T-helper 2 cell treated with Interferon-gamma antibody and Interleukin-4, amounts not matched to agents 5 μg/mL and 100 μg/mL, for 36 hours (primary cell): ENCODE data around the gene BLNK.
"Not testable (repeated sequence)": the region's sequence is repeated elsewhere in the genome, so short reads cannot be mapped to it uniquely, and the experiment has no call there.

Source experiments
- DNase-seq: peaks from one replicate; pipeline ENCODE4 v3.0.0; 2021; ENCODE audit warnings: low spot score
- H3K27ac Mint-ChIP-seq: one replicate; pipeline ENCODE4 v1.8.0; 2021; ENCODE audit warnings: mild to moderate bottlenecking, mixed read lengths
- H3K27me3 Mint-ChIP-seq: one replicate; pipeline ENCODE4 v1.8.0; 2021; ENCODE audit warnings: low read depth, mixed read lengths
- H3K36me3 Mint-ChIP-seq: one replicate; pipeline ENCODE4 v1.8.0; 2021; ENCODE audit warnings: low read depth, mixed read lengths
- H3K4me1 Mint-ChIP-seq: one replicate; pipeline ENCODE4 v1.8.0; 2021; ENCODE audit warnings: low read depth, mixed read lengths
- H3K4me3 Mint-ChIP-seq: one replicate; pipeline ENCODE4 v1.8.0; 2022; ENCODE audit warnings: mild to moderate bottlenecking, moderate library complexity, mixed read lengths
- H3K9me3 Mint-ChIP-seq: one replicate; pipeline ENCODE4 v1.8.0; 2021; ENCODE audit warnings: mixed read lengths

The BLNK gene

GRCh38 chr10:96212911-96213310, 58.5 kb downstream of the BLNK start:
- no peak overlapping the region for H3K4me3 Mint-ChIP-seq
- no peaks in the 10 kb centered on the region for H3K36me3 Mint-ChIP-seq
- DNase-seq, result no peak
- no peak overlapping the region for H3K27ac Mint-ChIP-seq
- no peaks in the 10 kb centered on the region for H3K9me3 Mint-ChIP-seq
- H3K27me3 Mint-ChIP-seq, result peaks cover 8% of the 10 kb centered on the region
- H3K4me1 Mint-ChIP-seq, result peaks cover 3% of the 10 kb centered on the region

- Mint-ChIP-seq H3K27me3 (peaks cover 6% of the 10 kb centered on the region), H3K36me3 (no peaks in the 10 kb centered on the region), H3K9me3 (no peaks in the 10 kb centered on the region), H3K4me1 (peaks cover 3% of the 10 kb centered on the region), H3K4me3 (no peak overlapping the region), H3K27ac (no peak overlapping the region)
- DNase-seq, result no peak
Measured at GRCh38 chr10:96211764-96212163, 59.6 kb downstream of the BLNK start.

- Mint-ChIP-seq H3K4me3 (no peak overlapping the region), H3K36me3 (no peaks in the 10 kb centered on the region), H3K9me3 (no peaks in the 10 kb centered on the region), H3K27me3 (peaks cover 9% of the 10 kb centered on the region), H3K27ac (no peak overlapping the region), H3K4me1 (peaks cover 3% of the 10 kb centered on the region)
- DNase-seq, result no peak
Measured at GRCh38 chr10:96208946-96209345, 62.4 kb downstream of the BLNK start.

GRCh38 chr10:96208271-96208670, 63.1 kb downstream of the BLNK start:
- no peak for DNase-seq
- Mint-ChIP-seq H3K36me3 (no peaks in the 10 kb centered on the region), H3K27ac (no peak overlapping the region), H3K4me3 (no peak overlapping the region), H3K9me3 (no peaks in the 10 kb centered on the region), H3K27me3 (peaks cover 11% of the 10 kb centered on the region), H3K4me1 (peaks cover under 1% of the 10 kb centered on the region)

- Mint-ChIP-seq H3K36me3 (no peaks in the 10 kb centered on the region), H3K9me3 (no peaks in the 10 kb centered on the region), H3K4me3 (no peak overlapping the region), H3K4me1 (no peaks in the 10 kb centered on the region), H3K27ac (no peak overlapping the region), H3K27me3 (peaks cover 13% of the 10 kb centered on the region)
- DNase-seq, result no peak
Measured at GRCh38 chr10:96205580-96205979, 65.8 kb downstream of the BLNK start.

GRCh38 chr10:96201525-96201924, 69.8 kb downstream of the BLNK start:
- no peak overlapping the region for H3K4me3 Mint-ChIP-seq

GRCh38 chr10:96189505-96189904, 81.9 kb downstream of the BLNK start:
- not testable (repeated sequence) for DNase-seq, H3K27ac Mint-ChIP-seq, H3K4me3 Mint-ChIP-seq, H3K4me1 Mint-ChIP-seq, H3K9me3 Mint-ChIP-seq, H3K36me3 Mint-ChIP-seq, H3K27me3 Mint-ChIP-seq

More at GRCh38 chr10:96201525-96201924, 69.8 kb downstream of the BLNK start:
- Mint-ChIP-seq H3K36me3 (no peaks in the 10 kb centered on the region), H3K27me3 (peaks cover 21% of the 10 kb centered on the region), H3K27ac (no peak overlapping the region), H3K9me3 (no peaks in the 10 kb centered on the region), H3K4me1 (no peaks in the 10 kb centered on the region)
- DNase-seq, result no peak

- peaks cover 9% of the 10 kb centered on the region for H3K27me3 Mint-ChIP-seq
- no peaks in the 10 kb centered on the region for H3K4me1 Mint-ChIP-seq
- no peak overlapping the region for H3K4me3 Mint-ChIP-seq
- H3K27ac Mint-ChIP-seq, result no peak overlapping the region
- DNase-seq, result no peak
- no peaks in the 10 kb centered on the region for H3K36me3 Mint-ChIP-seq
- peaks cover 12% of the 10 kb centered on the region for H3K9me3 Mint-ChIP-seq
Measured at GRCh38 chr10:96188916-96189315, 82.5 kb downstream of the BLNK start.

- Mint-ChIP-seq H3K4me1 (no peaks in the 10 kb centered on the region), H3K4me3 (no peak overlapping the region), H3K9me3 (peaks cover 14% of the 10 kb centered on the region), H3K36me3 (no peaks in the 10 kb centered on the region), H3K27me3 (peaks cover 9% of the 10 kb centered on the region), H3K27ac (no peak overlapping the region)
- no peak for DNase-seq
Measured at GRCh38 chr10:96188421-96188820, 82.9 kb downstream of the BLNK start.

GRCh38 chr10:96176985-96177384, 94.4 kb downstream of the BLNK start:
- H3K27me3 Mint-ChIP-seq, result peaks cover 15% of the 10 kb centered on the region
- H3K9me3 Mint-ChIP-seq, result peaks cover 43% of the 10 kb centered on the region
- no peaks in the 10 kb centered on the region for H3K36me3 Mint-ChIP-seq
- H3K4me1 Mint-ChIP-seq, result no peaks in the 10 kb centered on the region
- DNase-seq, result no peak
- H3K27ac Mint-ChIP-seq, result no peak overlapping the region
- no peak overlapping the region for H3K4me3 Mint-ChIP-seq

- H3K9me3 Mint-ChIP-seq, result peaks cover 68% of the 10 kb centered on the region
- H3K4me3 Mint-ChIP-seq, result no peak overlapping the region
- DNase-seq, result no peak
- H3K36me3 Mint-ChIP-seq, result peaks cover 9% of the 10 kb centered on the region
- H3K4me1 Mint-ChIP-seq, result no peaks in the 10 kb centered on the region
- H3K27ac Mint-ChIP-seq, result no peak overlapping the region
- peaks cover 10% of the 10 kb centered on the region for H3K27me3 Mint-ChIP-seq
Measured at GRCh38 chr10:96172666-96173065, 98.7 kb downstream of the BLNK start.

GRCh38 chr10:96170230-96170629, 101.1 kb downstream of the BLNK start:
- H3K9me3 Mint-ChIP-seq, result peaks cover 67% of the 10 kb centered on the region
- no peak overlapping the region for H3K4me3 Mint-ChIP-seq
- peaks cover 17% of the 10 kb centered on the region for H3K36me3 Mint-ChIP-seq
- no peak overlapping the region for H3K27ac Mint-ChIP-seq
- no peaks in the 10 kb centered on the region for H3K4me1 Mint-ChIP-seq
- peaks cover 7% of the 10 kb centered on the region for H3K27me3 Mint-ChIP-seq
- DNase-seq, result no peak

GRCh38 chr10:96168546-96168945, 102.8 kb downstream of the BLNK start:
- H3K9me3 Mint-ChIP-seq, result peaks cover 53% of the 10 kb centered on the region
- H3K4me1 Mint-ChIP-seq, result no peaks in the 10 kb centered on the region
- no peak overlapping the region for H3K4me3 Mint-ChIP-seq
- peaks cover 2% of the 10 kb centered on the region for H3K27me3 Mint-ChIP-seq
- no peak for DNase-seq
- no peak overlapping the region for H3K27ac Mint-ChIP-seq
- peaks cover 24% of the 10 kb centered on the region for H3K36me3 Mint-ChIP-seq

- DNase-seq, result no peak
- Mint-ChIP-seq H3K4me1 (no peaks in the 10 kb centered on the region), H3K27me3 (no peaks in the 10 kb centered on the region), H3K27ac (no peak overlapping the region), H3K4me3 (no peak overlapping the region), H3K9me3 (peaks cover 49% of the 10 kb centered on the region), H3K36me3 (peaks cover 32% of the 10 kb centered on the region)
Measured at GRCh38 chr10:96165726-96166125, 105.6 kb downstream of the BLNK start.

GRCh38 chr10:96153070-96153469, 118.3 kb downstream of the BLNK start:
- H3K27me3 Mint-ChIP-seq, result no peaks in the 10 kb centered on the region
- peaks cover 64% of the 10 kb centered on the region for H3K36me3 Mint-ChIP-seq
- H3K27ac Mint-ChIP-seq, result no peak overlapping the region
- H3K4me3 Mint-ChIP-seq, result no peak overlapping the region
- H3K9me3 Mint-ChIP-seq, result peaks cover 3% of the 10 kb centered on the region
- no peak for DNase-seq
- peaks cover 4% of the 10 kb centered on the region for H3K4me1 Mint-ChIP-seq
